GM21576 (cell line): Measurements from ENCODE around the gene DYNLT2.
A peak's percentile ranks its signal among the peaks of the same experiment; 100 is the strongest.

Experiments
- ATAC-seq: cut with Tn5 transposase; IDR thresholded peaks from one replicate; pipeline ENCODE4 v1.9.1; 2021; ENCODE audit warnings: mild to moderate bottlenecking, moderate library complexity; ENCODE audit not compliant: unreplicated experiment

Gene DYNLT2

GRCh38 chr6:169751242-169752073 is at the start of gene DYNLT2, which contains the start of gene ERMARD:
Gene DYNLT2 (minus strand): TSS chr6:169751572. CDS start chr6:169751458, 114 bp downstream.
Gene ERMARD (plus strand): TSS chr6:169751622. CDS start chr6:169751658, 36 bp downstream.
- ATAC-seq, result peak; percentile 94

GRCh38 chr6:169800668-169801395 is 49.5 kb upstream of the DYNLT2 start:
- no peak for ATAC-seq

- ATAC-seq, result no peak
Measured at GRCh38 chr6:169800116-169800667, 48.8 kb upstream of the DYNLT2 start.

- ATAC-seq, result no peak
Measured at GRCh38 chr6:169799474-169799926, 48.1 kb upstream of the DYNLT2 start.

- no peak for ATAC-seq
Measured at GRCh38 chr6:169798764-169799473, 47.5 kb upstream of the DYNLT2 start.

- no peak for ATAC-seq
Measured at GRCh38 chr6:169795196-169795595, 43.8 kb upstream of the DYNLT2 start.

- no peak for ATAC-seq
Measured at GRCh38 chr6:169794317-169795055, 43.1 kb upstream of the DYNLT2 start.

GRCh38 chr6:169793408-169793807 is 42.0 kb upstream of the DYNLT2 start:
- ATAC-seq, result no peak

- ATAC-seq, result no peak
Measured at GRCh38 chr6:169792306-169793015, 41.1 kb upstream of the DYNLT2 start.

- no peak for ATAC-seq
Measured at GRCh38 chr6:169791721-169792131, 40.4 kb upstream of the DYNLT2 start.

- ATAC-seq, result peak; percentile 94
Measured at GRCh38 chr6:169789944-169790927, 38.9 kb upstream of the DYNLT2 start.

- no peak for ATAC-seq
Measured at GRCh38 chr6:169789146-169789943, 38.0 kb upstream of the DYNLT2 start.

GRCh38 chr6:169788809-169789145 is 37.4 kb upstream of the DYNLT2 start:
- no peak for ATAC-seq

- no peak for ATAC-seq
Measured at GRCh38 chr6:169787797-169788196, 36.4 kb upstream of the DYNLT2 start.

- ATAC-seq, result no peak
Measured at GRCh38 chr6:169786349-169786748, 35.0 kb upstream of the DYNLT2 start.

GRCh38 chr6:169785566-169785965 is 34.2 kb upstream of the DYNLT2 start:
- ATAC-seq, result no peak

GRCh38 chr6:169784821-169785340 is 33.5 kb upstream of the DYNLT2 start:
- no peak for ATAC-seq
